HCEC 1CT (cell line): ENCODE data around the gene CRYAB.
"Not testable (repeated sequence)": the region's sequence is repeated elsewhere in the genome, so short reads cannot be mapped to it uniquely, and the experiment has no call there.

Experiments
- DNase-seq: peaks from one replicate; pipeline ENCODE4 v3.0.0-alpha.2; 2017

The CRYAB gene

DNA sequence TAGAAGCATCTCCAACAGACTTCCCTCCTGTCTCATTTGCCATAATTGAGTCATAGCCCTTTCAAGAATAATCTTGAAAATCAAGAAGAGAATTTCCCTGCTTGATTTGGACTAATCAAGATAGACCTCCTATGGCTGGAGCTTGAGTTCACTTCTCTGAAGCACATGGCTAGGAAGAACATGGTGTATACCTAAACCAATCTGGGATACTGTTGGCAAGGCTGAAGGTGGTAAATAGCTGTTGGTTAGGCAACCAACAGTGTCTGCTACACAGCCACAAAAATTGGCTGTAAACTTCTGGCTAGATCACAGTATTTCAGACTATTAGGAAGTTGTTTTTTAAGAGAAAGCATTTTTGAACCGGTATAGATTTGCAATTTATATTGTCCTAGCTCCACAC is 4.9 kb downstream of the CRYAB start:
- no peak for DNase-seq

DNA sequence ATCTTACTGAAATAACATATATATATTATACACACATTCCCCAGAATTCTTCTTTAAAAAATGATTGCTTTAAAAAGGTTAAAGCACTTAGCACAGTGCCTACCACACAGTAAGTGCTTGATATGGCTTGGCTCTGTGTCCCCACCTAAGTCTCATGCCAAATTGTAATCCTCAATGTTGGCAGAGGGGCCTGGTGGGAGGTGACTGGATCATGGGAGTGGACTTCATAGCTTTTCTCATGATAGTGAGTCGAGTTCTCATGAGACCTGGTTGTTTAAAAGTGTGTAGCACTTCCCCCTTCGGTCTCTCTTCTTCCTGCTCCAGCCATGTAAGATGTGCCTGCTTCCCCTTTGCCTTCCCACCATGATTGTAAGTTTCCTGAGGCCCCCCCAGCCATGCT is 6.2 kb downstream of the CRYAB start:
- no peak for DNase-seq

DNA sequence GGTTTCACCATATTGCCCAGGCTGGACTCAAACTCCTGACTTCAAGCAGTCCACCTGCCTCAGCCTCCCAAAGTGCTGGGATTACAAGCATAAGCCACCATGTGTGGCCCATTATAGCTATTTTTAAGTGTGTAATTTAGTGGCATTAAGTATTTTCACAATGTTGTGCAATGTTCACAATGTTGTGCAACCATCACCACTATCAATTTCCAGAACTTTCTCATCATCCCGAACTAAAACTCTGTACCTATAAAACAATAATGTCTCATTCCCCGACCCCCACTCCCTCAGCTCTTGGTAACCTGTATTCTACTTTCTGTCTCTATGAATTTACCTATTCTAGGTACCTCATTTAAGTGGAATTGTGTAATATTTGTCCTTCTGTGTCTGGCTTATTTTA is 24.7 kb downstream of the CRYAB start:
- DNase-seq: no peak

DNA sequence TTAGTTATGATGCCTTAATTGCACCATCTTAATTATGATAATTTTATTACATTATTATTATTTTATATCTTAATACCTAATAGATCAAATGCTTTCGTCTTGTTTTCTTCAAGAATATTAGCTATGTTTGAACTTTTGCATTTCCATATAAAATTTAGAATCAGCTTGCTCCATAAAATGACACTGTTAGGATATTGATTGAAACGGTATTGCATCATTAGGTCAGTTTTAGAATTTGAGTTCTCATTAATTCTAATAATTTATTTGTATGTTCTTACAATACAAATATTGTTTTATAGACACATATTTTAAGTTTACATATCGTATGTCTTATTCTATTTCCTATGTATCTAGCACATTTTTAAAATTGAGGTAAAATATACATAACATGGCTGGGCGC is 25.5 kb downstream of the CRYAB start:
- DNase-seq: no peak

DNA sequence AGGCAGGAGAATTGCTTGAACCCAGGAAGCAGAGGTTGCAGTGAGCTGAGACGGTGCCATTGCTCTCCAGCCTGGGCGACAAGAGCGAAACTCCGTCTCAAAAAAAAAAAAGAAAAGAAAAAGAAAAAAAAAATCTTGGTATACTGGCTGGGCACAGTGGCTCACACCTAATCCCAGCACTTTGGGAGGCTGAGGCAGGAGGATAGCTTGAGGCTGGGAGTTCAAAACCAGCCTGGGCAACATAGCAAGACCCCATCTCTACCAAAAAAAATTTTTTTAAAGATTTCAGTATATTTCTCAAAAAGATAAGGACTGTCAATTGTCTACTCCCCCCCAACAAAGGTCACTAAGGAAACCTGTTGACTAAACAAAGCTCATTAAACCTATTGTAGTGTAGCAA is 26.5 kb downstream of the CRYAB start:
- DNase-seq: not testable (repeated sequence)

DNA sequence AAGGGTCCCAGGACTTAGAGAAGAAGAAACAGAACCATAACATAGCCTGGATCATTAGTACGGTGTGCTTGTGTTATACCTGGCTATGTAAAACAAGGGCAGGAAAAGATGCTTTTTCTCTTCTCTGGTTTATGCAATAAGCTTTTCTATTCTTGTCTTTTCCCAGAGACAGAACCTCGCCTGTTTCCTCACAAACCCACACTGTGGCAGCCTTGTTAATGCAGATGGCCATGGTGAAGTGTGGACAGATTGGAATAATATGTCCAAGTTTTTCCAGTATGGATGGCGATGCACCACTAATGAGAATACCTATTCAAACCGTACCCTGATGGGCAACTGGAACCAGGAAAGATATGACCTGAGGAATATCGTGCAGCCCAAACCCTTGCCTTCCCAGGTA is 29.4 kb downstream of the CRYAB start:
- DNase-seq: no peak

DNA sequence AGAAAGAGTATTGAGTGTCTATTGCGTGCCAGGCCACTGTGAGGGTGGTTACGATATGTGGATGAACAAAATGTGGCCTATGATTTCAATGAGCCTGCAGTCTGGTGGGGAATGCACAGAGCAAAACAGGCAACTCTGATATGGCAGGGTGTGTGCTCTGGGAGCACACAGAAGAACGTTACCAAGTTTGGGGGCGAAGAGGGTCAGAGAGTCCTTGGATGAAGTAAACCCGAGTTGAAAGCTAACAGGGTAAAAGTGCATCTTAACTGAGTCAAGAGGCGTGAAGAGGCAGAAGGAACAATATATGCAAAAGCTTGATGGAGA is 32.0 kb downstream of the CRYAB start:
- DNase-seq: no peak

DNA sequence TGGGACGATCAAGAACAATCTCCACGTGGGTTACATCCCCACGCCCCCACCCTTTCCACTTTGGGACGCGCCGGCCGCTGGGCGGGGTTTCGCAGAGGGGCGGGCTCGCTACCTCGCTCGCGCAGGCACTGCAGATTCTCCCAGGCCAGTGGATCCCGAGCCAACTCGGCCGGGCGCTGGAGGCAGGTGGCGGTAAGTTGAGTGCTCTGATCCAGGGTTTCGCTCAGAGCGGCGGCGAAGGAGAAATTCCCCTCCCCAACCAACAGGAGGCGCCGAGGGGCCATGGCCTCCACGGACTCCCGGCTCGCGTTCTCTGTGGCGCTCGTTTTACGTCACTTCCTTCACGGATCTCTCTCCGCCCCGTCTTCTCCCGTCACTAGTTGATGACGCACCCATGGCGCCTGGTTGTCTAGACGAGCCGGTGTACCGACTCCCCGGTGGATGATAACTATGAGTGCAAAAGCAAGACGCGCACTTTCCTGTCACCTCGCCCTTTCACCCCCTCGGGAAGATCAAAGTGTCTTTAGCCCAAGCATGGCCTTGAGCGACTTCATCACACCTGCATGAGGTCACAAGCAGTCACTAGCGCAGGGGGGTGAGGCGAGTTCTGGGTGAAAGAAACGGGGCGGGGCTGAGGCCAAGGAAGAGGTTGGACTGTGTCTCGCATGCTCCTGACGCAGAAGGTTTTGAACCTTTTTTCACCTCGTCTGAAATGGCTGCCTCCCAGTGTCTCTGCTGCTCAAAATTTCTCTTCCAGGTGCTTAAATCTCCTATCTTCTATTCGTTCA is 32.5 kb downstream of the CRYAB start, which contains the start of the genes CFAP68 and FDXACB1:
Gene CFAP68 (plus strand): TSS at position 693 of the 788 bp plus-strand sequence. CDS start 20 bp downstream, at position 713.
Gene FDXACB1 (minus strand): TSS at position 317 of the 788 bp plus-strand sequence. CDS start 33 bp downstream, at position 284.
- peak; percentile 96 for DNase-seq

DNA sequence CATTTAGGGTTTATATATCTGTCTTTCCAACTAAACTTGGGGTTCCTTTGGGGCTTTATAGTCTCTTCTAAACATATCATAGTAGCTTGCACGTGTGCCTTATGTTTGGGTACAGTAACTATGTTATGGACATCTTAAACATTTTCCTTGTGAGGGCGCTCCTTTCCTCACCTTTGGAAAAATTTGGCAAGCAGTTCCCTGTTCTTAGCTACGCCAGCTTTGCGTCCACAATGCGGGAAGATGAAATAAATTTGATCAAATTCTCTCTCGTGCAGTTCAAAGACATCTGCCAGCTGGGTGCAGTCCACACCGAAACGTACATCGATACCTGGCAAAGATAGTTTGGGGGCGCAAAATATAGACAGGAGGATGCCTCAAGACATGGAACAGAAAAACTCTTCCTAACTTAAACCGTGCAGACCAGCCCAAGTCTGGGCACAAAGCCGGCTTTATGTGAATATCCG is 33.2 kb downstream of the CRYAB start:
- DNase-seq: peak; percentile 36

DNA sequence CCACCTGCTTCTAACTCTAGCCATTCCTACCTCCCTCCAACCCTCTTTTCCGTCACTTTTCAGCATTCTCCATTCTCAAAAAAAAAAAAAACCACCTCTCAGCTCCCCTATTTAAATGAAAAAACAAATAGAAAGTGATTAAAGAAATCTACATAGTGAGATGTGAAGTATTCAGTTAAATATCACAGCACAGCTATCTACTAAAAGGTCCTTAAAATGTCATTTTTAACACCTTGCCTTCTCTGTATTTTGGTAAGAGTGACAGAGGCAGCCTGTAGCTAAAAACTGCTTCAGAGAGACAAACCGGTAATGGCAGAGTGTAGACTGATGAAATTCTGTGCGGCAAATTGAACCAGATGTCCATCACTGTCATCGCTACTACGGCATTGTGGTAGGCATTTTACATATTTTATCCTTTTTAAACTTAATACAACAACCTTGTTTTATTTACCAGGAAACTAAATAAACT is 39.8 kb downstream of the CRYAB start:
- no peak for DNase-seq

DNA sequence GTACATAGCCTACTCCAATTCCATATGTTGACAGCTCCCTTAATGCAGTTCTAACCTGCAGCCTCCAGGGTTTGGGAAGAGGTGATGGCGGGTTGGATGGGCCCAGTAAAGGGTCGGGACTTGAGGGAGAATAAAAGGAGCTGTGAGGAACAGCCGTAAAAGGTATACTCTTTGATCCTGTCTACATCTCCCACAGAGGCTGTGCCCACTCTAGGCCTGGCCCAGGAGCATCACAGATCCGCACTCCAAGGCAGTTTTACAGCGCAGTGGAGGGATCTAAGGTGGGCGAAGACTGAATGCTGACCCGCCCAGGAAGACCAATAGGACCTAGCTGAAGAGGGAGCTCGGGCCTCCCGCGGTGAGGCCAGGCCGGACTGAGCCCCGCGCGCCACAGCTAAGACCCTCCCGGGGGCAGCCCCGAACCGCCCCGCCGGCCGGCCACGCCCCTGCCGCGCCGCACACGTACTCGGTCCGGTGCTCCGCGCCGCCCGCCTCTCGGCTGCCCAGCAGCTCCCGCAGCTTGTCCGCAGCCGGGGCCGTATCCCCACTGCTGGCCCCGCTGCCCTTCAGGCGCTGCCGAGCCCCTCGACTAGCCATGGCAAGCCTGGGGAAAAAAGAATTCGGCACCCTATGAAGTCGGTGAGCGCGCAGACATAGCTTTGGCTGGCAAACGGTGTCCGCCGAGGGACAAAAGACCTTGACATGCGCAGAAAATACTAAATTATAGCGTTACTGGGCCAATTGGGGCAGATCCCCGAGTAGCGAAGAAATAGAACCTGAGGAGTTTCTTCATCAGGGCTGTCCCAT is 40.5 kb downstream of the CRYAB start, which contains the start of gene ALG9:
Gene ALG9 (minus strand): TSS at position 696 of the 807 bp plus-strand sequence. CDS start 99 bp downstream, at position 597.
- peak; percentile 72 for DNase-seq

DNA sequence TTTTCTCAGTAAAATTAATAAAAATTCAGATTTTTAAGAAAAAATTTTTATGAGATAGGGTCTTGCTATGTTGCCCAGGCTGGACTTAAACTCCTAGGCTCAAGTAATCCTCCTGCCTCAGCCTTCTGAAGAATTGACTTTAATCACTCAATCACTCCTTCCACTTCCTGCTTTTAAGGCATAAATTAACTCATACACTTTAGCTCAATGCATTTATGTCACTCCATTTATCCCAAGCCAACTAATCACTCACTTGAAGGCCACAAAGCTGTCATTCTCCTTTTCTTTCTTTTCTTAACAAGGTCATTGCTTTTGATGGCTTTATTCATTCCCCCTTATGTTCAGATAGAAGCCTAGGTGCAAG is 41.1 kb downstream of the CRYAB start:
- no peak for DNase-seq

DNA sequence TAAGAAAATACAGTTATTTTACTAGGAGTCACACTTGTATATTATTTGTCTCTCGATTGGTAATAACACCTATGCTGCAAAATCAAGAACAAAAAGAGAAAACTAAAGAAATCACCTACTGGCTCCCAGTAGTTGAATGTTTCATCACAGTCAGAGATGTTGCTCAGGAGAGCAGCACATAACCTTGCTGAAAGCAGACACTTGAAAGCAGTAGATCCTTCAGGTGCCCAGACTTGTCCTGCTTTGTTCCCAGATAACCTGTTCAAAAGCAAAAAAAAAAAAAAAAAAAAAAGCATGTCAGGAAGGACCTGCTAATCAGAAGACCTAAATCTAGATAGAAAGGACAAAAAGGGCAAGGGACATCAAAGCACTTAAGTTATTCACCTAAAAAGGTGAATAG is 41.5 kb downstream of the CRYAB start:
- DNase-seq: no peak

DNA sequence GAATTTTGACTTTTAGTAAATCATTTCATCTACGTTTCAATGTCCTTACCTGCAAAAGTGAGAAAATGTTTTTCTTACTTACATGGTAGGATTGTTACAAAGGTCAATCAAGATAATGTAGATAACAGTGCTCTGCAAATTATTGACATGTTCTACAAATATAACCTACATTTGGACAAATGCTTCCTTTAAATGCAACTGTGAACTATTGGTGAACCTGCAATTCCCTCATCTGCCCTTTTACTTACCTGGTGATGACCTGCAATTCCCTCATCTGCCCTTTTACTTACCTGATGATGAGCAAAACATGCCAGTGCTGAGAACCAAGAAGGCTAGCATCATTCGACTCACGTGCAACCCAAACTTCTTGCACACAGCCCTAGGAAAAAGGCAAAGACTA is 51.3 kb downstream of the CRYAB start:
- DNase-seq: no peak
